ENCODE results near the gene SULT1B1.

GRCh38 chr4:69765751-69766150 is 5.3 kb upstream of the SULT1B1 start:
- no peak for TF ChIP-seq EZH2phosphoT487 (conservative IDR thresholded peaks at IDR 0.05; ENCODE audit: low read length)
- no peak for TF ChIP-seq CTCF (IDR thresholded peaks at IDR 0.05; ENCODE audit: insufficient read depth, low read length, poor library complexity, severe bottlenecking)

Measured in SU-DHL-6 (cell line).